K562 (cell line): ENCODE data around the gene GTF2A1L. TPM values are rescaled to one million over a fixed set of nuclear protein-coding genes. Genes with fewer than 3 reads are reported as not detected.

Experiments used
- ARID1B ChIP-seq: fragments of 450-650 bp; IDR thresholded peaks from 2 replicates; pipeline ENCODE4 v1.6.1; 2016; ENCODE audit warnings: antibody characterized with exemption, mild to moderate bottlenecking, inconsistent platforms
- CBFA2T3 ChIP-seq: fragments of 450-650 bp; IDR thresholded peaks from 2 replicates; pipeline ENCODE4 v1.6.1; 2017
- CREM ChIP-seq: IDR thresholded peaks from 2 replicates; pipeline ENCODE4 v1.6.1; 2014; ENCODE audit warnings: antibody characterized with exemption, low read depth
- CTBP1 ChIP-seq: fragments of 450-650 bp; IDR thresholded peaks from 2 replicates; pipeline ENCODE4 v1.6.1; 2016; ENCODE audit warnings: borderline replicate concordance
- DMBX1 ChIP-seq: fragments of 250-450 bp; sonication (Bioruptor Pico); IDR thresholded peaks from 2 replicates; pipeline ENCODE4 v1.8.0; 2022; ENCODE audit warnings: inconsistent platforms, mild to moderate bottlenecking, moderate library complexity, borderline replicate concordance
- DPF2 ChIP-seq: fragments of 450-650 bp; IDR thresholded peaks from 2 replicates; pipeline ENCODE4 v1.6.1; 2016
- EGR1 ChIP-seq: fragments of 450-650 bp; conservative IDR thresholded peaks from 2 replicates; pipeline ENCODE4 v1.6.1; 2017; ENCODE audit warnings: mild to moderate bottlenecking
- EHMT2 ChIP-seq: fragments of 450-650 bp; IDR thresholded peaks from 2 replicates; pipeline ENCODE4 v1.6.1; 2018; ENCODE audit warnings: antibody characterized with exemption
- FOXM1 ChIP-seq, 2 experiments: fragments of 450-650 bp in 1 of 2; sonication (generic) in 1 of 2; formaldehyde crosslinking in 1 of 2; IDR thresholded peaks; 2 replicates each; pipeline versions ENCODE4 v1.6.1 to v1.9.0; 2017 to 2022; ENCODE audit warnings: low read depth in 2 of 2, mild to moderate bottlenecking in 2 of 2, missing genetic modification reagents in 1 of 2, moderate library complexity in 1 of 2
- JUND ChIP-seq, 2 experiments: IDR thresholded peaks; 2 replicates in 1 of 2; 3 replicates in 1 of 2; pipeline ENCODE4 v1.6.1; 2011; ENCODE audit warnings: borderline replicate concordance in 2 of 2, low read depth in 2 of 2, low read length in 2 of 2, improper control_type of control experiment in 1 of 2, missing biosample characterization in 1 of 2, missing genetic modification characterization in 1 of 2, missing genetic modification reagents in 1 of 2
- PHB2 ChIP-seq: fragments of 450-650 bp; IDR thresholded peaks from 2 replicates; pipeline ENCODE4 v1.6.1; 2017; ENCODE audit warnings: low read depth
- SMARCA4 ChIP-seq: fragments of 450-650 bp; IDR thresholded peaks from 2 replicates; pipeline ENCODE4 v1.6.1; 2016
- SMARCE1 ChIP-seq: fragments of 450-650 bp; IDR thresholded peaks from 2 replicates; pipeline ENCODE4 v1.7.1; 2016; ENCODE audit warnings: mild to moderate bottlenecking
- TAF9B ChIP-seq: fragments of 450-650 bp; IDR thresholded peaks from 2 replicates; pipeline ENCODE4 v1.6.1; 2018; ENCODE audit warnings: mild to moderate bottlenecking; ENCODE audit not compliant: partially characterized antibody
- TEAD4 ChIP-seq, 2 experiments: sonication (generic) in 1 of 2; formaldehyde crosslinking in 1 of 2; IDR thresholded peaks; 2 replicates each; pipeline versions ENCODE4 v1.6.1 to v1.8.0; 2012 to 2022; ENCODE audit warnings: borderline replicate concordance in 1 of 2, inconsistent platforms in 1 of 2, low read length in 1 of 2, mild to moderate bottlenecking in 1 of 2, missing genetic modification reagents in 1 of 2
- TOE1 ChIP-seq, 2 experiments: fragments of 450-650 bp in 1 of 2; sonication (generic) in 1 of 2; formaldehyde crosslinking in 1 of 2; IDR thresholded peaks; 2 replicates each; pipeline versions ENCODE4 v1.7.1 to v1.8.0; 2016 to 2022; ENCODE audit warnings: borderline replicate concordance in 2 of 2, mild to moderate bottlenecking in 2 of 2, antibody characterized with exemption in 1 of 2, inconsistent platforms in 1 of 2, low read depth in 1 of 2, missing genetic modification reagents in 1 of 2, moderate library complexity in 1 of 2
- ZBTB1 ChIP-seq: sonication (generic); formaldehyde crosslinking; IDR thresholded peaks from 2 replicates; pipeline ENCODE4 v1.8.1; 2023; ENCODE audit warnings: missing genetic modification reagents, low read depth, mild to moderate bottlenecking, borderline replicate concordance
- ZNF175 ChIP-seq: fragments of 200-800 bp; sonication (Bioruptor generic); IDR thresholded peaks from 2 replicates; pipeline ENCODE4 v1.6.1; 2016; ENCODE audit warnings: low read depth, mild to moderate bottlenecking, missing genetic modification characterization, missing compliant biosample characterization
- ZNF24 ChIP-seq: fragments of 450-650 bp; IDR thresholded peaks from 2 replicates; pipeline ENCODE4 v1.6.1; 2016
- ZNF354B ChIP-seq: fragments of 250-450 bp; sonication (Bioruptor Pico); IDR thresholded peaks from 2 replicates; pipeline ENCODE4 v1.4.0; 2020
- polyA plus RNA-seq, 8 experiments: library from polyadenylated mRNA; depleted of rRNA in 4 of 8; stranded (reverse) in 5 of 8; unstranded in 3 of 8; fragments of >200 nt; fragmentation: Nextera tagmentation in 2 of 8; fragmentation: Illumina TruSeq in 1 of 8; extraction: Ambion mirVana in 2 of 8; extraction: Trizol in 1 of 8; gene quantifications; 2 replicates each; pipeline versions ENCODE4 v1.2.1 to v1.2.3, GENCODE V29; 2011 to 2014; ENCODE audit warnings: inconsistent platforms in 1 of 8, missing spikeins in 1 of 8
- total RNA-seq, 7 experiments: library from RNA; depleted of rRNA in 6 of 7; stranded (reverse); fragments of >200 nt in 6 of 7; fragmentation: Illumina TruSeq in 2 of 7; extraction: Trizol in 2 of 7; gene quantifications; 2 replicates each; pipeline versions ENCODE4 v1.2.1 to v1.2.3, GENCODE V29; 2011 to 2021; ENCODE audit warnings: low replicate concordance in 1 of 7
- TF ChIP-seq, protein P1 (sequence below): fragments of 450-650 bp; IDR thresholded peaks from one replicate; pipeline ENCODE4 v1.6.1; 2018; ENCODE audit warnings: mild to moderate bottlenecking, moderate library complexity; ENCODE audit not compliant: partially characterized antibody
- TF ChIP-seq, protein P2 (sequence below): fragments of 450-650 bp; IDR thresholded peaks from 2 replicates; pipeline ENCODE4 v1.6.1; 2016; ENCODE audit warnings: mild to moderate bottlenecking
- TF ChIP-seq, protein P3 (sequence below): fragments of 200-800 bp; sonication (Bioruptor generic); IDR thresholded peaks from 2 replicates; pipeline ENCODE4 v1.6.1; 2017; ENCODE audit warnings: missing genetic modification characterization, missing compliant biosample characterization

The GTF2A1L gene
- total and polyA plus RNA-seq, 9 of the 15 experiments (the other 6 are each of a cell fraction or from before 2014, with no cell fraction given) = 0.05 to 0.35 (median 0.12) TPM; not detected in 5

DNA sequence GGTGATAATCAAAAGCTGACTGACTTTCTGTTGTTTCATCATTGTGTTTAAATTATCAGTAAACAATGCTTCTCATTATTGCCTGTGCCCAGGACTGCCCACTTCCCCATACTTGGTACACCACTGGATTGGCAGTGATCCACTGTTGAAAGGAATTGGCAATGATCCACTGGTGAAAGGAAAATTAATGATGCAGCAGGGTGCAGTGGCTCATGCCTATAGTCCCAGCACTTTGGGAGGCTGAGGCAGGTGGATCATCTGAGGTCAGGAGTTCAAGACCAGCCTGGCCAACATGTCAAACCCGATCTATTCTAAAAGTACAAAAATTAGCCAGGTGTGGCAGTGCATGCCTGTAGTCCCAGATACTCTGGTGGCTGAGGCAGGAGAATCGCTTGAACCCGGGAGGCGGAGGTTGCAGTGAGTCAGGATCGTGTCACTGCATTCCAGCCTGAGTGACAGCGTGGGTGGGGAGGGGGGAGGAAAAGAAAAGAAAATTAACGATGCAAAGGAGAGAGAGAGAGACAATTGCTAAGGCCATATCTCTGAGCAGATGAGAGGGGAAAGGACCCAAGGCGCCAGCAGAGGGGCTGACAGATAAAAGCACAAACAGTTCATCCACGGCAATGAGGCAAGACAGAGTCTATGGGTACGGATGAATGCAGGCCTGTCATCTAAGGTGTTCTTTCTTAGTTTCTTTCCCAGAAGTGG is 10.2 kb upstream of the GTF2A1L start (continued):
- TF ChIP-seq JUND (IDR thresholded peaks at IDR 0.05; ENCODE audit: borderline replicate concordance, low read depth, low read length) (no peak), JUND (tag; IDR thresholded peaks at IDR 0.05; ENCODE audit: borderline replicate concordance, low read depth, low read length) (peak; percentile 27; the same call in 1 of the 3 replicates), FOXM1 (IDR thresholded peaks at IDR 0.05; ENCODE audit: low read depth) (no peak; the same call in 1 of the 2 replicates), FOXM1 (CRISPR knock-in tag; IDR thresholded peaks at IDR 0.05; ENCODE audit: low read depth) (no peak), ZNF24 (peak; percentile 56; the same call in 1 of the 2 replicates), TOE1 (IDR thresholded peaks at IDR 0.05; ENCODE audit: borderline replicate concordance) (0 out of 2 replicates have a peak, but pooled peaks have one; percentile 44), TOE1 (CRISPR knock-in tag; IDR thresholded peaks at IDR 0.05; ENCODE audit: borderline replicate concordance, low read depth) (no peak), EGR1 (peak; percentile 99), CREM (peak; percentile 59; the same call in 1 of the 2 replicates), ZNF175 (no peak), DPF2 (peak; percentile 86), ARID1B (peak; percentile 85), ZNF354B (CRISPR knock-in tag) (no peak), SMARCA4 (peak; percentile 81), PHB2 (0 out of 2 replicates have a peak, but pooled peaks have one; percentile 21), CTBP1 (peak; percentile 47; the same call in 1 of the 2 replicates), EHMT2 (0 out of 2 replicates have a peak, but pooled peaks have one; percentile 18), ZBTB1 (no peak), SMARCE1 (peak; percentile 82), DMBX1 (CRISPR knock-in tag) (0 out of 2 replicates have a peak, but pooled peaks have one; percentile 14), CBFA2T3 (peak; percentile 91), TEAD4 (IDR thresholded peaks at IDR 0.05; ENCODE audit: low read length) (peak; percentile 84), TEAD4 (CRISPR knock-in tag; IDR thresholded peaks at IDR 0.05; ENCODE audit: borderline replicate concordance) (no peak), TAF9B (peak; percentile 29)
- TF ChIP-seq, protein P1, sequence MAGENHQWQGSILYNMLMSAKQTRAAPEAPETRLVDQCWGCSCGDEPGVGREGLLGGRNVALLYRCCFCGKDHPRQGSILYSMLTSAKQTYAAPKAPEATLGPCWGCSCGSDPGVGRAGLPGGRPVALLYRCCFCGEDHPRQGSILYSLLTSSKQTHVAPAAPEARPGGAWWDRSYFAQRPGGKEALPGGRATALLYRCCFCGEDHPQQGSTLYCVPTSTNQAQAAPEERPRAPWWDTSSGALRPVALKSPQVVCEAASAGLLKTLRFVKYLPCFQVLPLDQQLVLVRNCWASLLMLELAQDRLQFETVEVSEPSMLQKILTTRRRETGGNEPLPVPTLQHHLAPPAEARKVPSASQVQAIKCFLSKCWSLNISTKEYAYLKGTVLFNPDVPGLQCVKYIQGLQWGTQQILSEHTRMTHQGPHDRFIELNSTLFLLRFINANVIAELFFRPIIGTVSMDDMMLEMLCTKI = no peak
- TF ChIP-seq, protein P2, sequence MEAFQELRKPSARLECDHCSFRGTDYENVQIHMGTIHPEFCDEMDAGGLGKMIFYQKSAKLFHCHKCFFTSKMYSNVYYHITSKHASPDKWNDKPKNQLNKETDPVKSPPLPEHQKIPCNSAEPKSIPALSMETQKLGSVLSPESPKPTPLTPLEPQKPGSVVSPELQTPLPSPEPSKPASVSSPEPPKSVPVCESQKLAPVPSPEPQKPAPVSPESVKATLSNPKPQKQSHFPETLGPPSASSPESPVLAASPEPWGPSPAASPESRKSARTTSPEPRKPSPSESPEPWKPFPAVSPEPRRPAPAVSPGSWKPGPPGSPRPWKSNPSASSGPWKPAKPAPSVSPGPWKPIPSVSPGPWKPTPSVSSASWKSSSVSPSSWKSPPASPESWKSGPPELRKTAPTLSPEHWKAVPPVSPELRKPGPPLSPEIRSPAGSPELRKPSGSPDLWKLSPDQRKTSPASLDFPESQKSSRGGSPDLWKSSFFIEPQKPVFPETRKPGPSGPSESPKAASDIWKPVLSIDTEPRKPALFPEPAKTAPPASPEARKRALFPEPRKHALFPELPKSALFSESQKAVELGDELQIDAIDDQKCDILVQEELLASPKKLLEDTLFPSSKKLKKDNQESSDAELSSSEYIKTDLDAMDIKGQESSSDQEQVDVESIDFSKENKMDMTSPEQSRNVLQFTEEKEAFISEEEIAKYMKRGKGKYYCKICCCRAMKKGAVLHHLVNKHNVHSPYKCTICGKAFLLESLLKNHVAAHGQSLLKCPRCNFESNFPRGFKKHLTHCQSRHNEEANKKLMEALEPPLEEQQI = peak; percentile 36; the same call in 1 of the 2 replicates
- TF ChIP-seq, protein P3, sequence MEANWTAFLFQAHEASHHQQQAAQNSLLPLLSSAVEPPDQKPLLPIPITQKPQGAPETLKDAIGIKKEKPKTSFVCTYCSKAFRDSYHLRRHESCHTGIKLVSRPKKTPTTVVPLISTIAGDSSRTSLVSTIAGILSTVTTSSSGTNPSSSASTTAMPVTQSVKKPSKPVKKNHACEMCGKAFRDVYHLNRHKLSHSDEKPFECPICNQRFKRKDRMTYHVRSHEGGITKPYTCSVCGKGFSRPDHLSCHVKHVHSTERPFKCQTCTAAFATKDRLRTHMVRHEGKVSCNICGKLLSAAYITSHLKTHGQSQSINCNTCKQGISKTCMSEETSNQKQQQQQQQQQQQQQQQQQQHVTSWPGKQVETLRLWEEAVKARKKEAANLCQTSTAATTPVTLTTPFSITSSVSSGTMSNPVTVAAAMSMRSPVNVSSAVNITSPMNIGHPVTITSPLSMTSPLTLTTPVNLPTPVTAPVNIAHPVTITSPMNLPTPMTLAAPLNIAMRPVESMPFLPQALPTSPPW (CRISPR knock-in tag) = peak; percentile 81
